Gastroesophageal sphincter (tissue), 3 donors: ENCODE data around the gene MSH6.

Experiments used
- POLR2A ChIP-seq, 2 donors: fragments of 450-650 bp; IDR thresholded peaks; one replicate each; pipeline ENCODE4 v1.6.1; 2017; ENCODE audit warnings: antibody characterized with exemption in 2 of 2, mild to moderate bottlenecking in 2 of 2, moderate library complexity in 1 of 2
- POLR2AphosphoS5 ChIP-seq: sonication (generic); formaldehyde crosslinking; IDR thresholded peaks from one replicate; pipeline ENCODE4 v1.6.1; 2017; ENCODE audit warnings: antibody characterized with exemption
- TF ChIP-seq, protein P1 (sequence below), 4 experiments: fragments of 200-600 bp in 2 of 4; fragments of 450-650 bp in 2 of 4; sonication (generic) in 1 of 4; IDR thresholded peaks; one replicate each; pipeline ENCODE4 v1.5.1; 2017 to 2019; ENCODE audit warnings: antibody characterized with exemption in 4 of 4, mild to moderate bottlenecking in 2 of 4, moderate library complexity in 2 of 4

DNA sequence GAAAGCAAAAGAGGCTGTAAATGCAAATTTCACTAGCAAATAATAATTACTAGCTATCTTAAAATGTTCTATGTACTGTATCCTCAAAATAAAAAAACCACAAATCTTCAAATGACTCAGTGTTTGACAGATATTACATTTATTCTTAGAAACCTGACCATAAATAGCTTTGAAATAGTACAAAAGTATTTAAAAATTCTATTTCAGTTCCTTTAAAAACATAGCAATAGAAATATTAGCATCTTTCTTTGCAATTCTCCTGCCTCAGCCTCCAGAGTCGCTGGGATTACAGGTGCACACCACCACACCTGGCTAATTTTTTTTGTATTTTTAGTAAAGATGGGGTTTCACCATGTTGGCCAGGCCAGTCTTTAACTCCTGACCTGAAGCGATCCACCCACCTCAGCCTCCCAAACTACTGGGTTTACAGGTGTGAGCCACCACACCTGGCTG is 50.6 kb downstream of the MSH6 start:
- TF ChIP-seq POLR2AphosphoS5 (no peak), POLR2A (IDR thresholded peaks at IDR 0.05) (no peak)
- TF ChIP-seq, protein P1, sequence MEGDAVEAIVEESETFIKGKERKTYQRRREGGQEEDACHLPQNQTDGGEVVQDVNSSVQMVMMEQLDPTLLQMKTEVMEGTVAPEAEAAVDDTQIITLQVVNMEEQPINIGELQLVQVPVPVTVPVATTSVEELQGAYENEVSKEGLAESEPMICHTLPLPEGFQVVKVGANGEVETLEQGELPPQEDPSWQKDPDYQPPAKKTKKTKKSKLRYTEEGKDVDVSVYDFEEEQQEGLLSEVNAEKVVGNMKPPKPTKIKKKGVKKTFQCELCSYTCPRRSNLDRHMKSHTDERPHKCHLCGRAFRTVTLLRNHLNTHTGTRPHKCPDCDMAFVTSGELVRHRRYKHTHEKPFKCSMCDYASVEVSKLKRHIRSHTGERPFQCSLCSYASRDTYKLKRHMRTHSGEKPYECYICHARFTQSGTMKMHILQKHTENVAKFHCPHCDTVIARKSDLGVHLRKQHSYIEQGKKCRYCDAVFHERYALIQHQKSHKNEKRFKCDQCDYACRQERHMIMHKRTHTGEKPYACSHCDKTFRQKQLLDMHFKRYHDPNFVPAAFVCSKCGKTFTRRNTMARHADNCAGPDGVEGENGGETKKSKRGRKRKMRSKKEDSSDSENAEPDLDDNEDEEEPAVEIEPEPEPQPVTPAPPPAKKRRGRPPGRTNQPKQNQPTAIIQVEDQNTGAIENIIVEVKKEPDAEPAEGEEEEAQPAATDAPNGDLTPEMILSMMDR (IDR thresholded peaks at IDR 0.05): no peak
